Placental pericyte (primary cell): ENCODE measurements around the gene CLEC18B. TPM values are rescaled to one million over a fixed set of nuclear protein-coding genes. Genes with fewer than 3 reads are reported as not detected.

ENCODE experiments used
- small RNA-seq: library from RNA; depleted of rRNA; stranded (forward); fragments of <200 nt; gene quantifications from one replicate; pipeline ENCODE3, GENCODE V24; 2012; ENCODE audit warnings: low replicate concordance
- total RNA-seq: library from RNA; depleted of rRNA; stranded (reverse); fragments of >200 nt; gene quantifications from 2 replicates; pipeline ENCODE4 v1.2.3, GENCODE V29; 2012

The CLEC18B gene
- not detected in 2 replicates for total RNA-seq

GRCh38 chr16:74420612-74421481 lies at the start of gene CLEC18B:
CLEC18B (minus strand) TSS chr16:74421478; CDS start chr16:74421270, 208 bp downstream.

Small RNAs within 50 kb of the gene (small RNA-seq; reads per million reads assigned to genes)
- not detected for gene AC009053.4
- gene RF00019, result not detected
- not detected for gene RNU6-237P

Other genes with a start within 250 kb of the CLEC18B start
- gene PSMD7, start 124.7 kb downstream of the CLEC18B start, total RNA-seq, result 96.4 and 101 TPM in 2 replicates
- 0.14 TPM in 1 of 2 replicates, not detected in the other for gene NPIPB15, start 45.2 kb downstream of the CLEC18B start, total RNA-seq
- gene GLG1, start 185.6 kb upstream of the CLEC18B start, total RNA-seq, result 175 and 198 TPM in 2 replicates
- 17.9 and 61.6 TPM in 2 replicates for gene RFWD3, start 245.4 kb upstream of the CLEC18B start, total RNA-seq